IPS DF 4.7 (cell line): ENCODE measurements around the gene CTCFL.
"Not testable (repeated sequence)": the region's sequence is repeated elsewhere in the genome, so short reads cannot be mapped to it uniquely, and the experiment has no call there.

ENCODE experiments used
- DNase-seq: peaks from one replicate; pipeline ENCODE4 v3.0.0-alpha.2; 2013; ENCODE audit warnings: low spot score; ENCODE audit errors: extremely low read depth

The CTCFL gene

GRCh38 chr20:57483287-57484050, 41.5 kb downstream of the CTCFL start:
- DNase-seq: no peak

GRCh38 chr20:57482796-57483195, 42.1 kb downstream of the CTCFL start:
- no peak for DNase-seq

- DNase-seq: no peak
These were observed 42.8 kb downstream of the CTCFL start for GRCh38 chr20:57482148-57482547.

GRCh38 chr20:57481281-57481711, 43.6 kb downstream of the CTCFL start:
- no peak for DNase-seq

- DNase-seq: no peak
These were observed 44.3 kb downstream of the CTCFL start for GRCh38 chr20:57480444-57481160.

GRCh38 chr20:57479196-57479595, 45.7 kb downstream of the CTCFL start:
- DNase-seq: no peak

GRCh38 chr20:57478176-57478575, 46.8 kb downstream of the CTCFL start:
- no peak for DNase-seq

- DNase-seq: no peak
These were observed 48.1 kb downstream of the CTCFL start for GRCh38 chr20:57476641-57477461.

- DNase-seq: no peak
These were observed 48.8 kb downstream of the CTCFL start for GRCh38 chr20:57476084-57476526.

GRCh38 chr20:57475388-57476083, 49.4 kb downstream of the CTCFL start:
- DNase-seq: no peak

GRCh38 chr20:57474816-57475215, 50.1 kb downstream of the CTCFL start:
- DNase-seq: no peak

- no peak for DNase-seq
These were observed 50.7 kb downstream of the CTCFL start for GRCh38 chr20:57474205-57474604.

- DNase-seq: no peak
These were observed 51.5 kb downstream of the CTCFL start for GRCh38 chr20:57473246-57474048.

GRCh38 chr20:57472474-57472873, 52.5 kb downstream of the CTCFL start:
- not testable (repeated sequence) for DNase-seq

GRCh38 chr20:57471496-57472372, 53.2 kb downstream of the CTCFL start:
- no peak for DNase-seq

GRCh38 chr20:57470666-57471495, 54.1 kb downstream of the CTCFL start:
- DNase-seq: no peak

- DNase-seq: no peak
These were observed 54.8 kb downstream of the CTCFL start for GRCh38 chr20:57470212-57470522.

- DNase-seq: no peak
These were observed 55.3 kb downstream of the CTCFL start for GRCh38 chr20:57469418-57470211.
